Retinal pigment epithelial cell (primary cell): Measurements from ENCODE around the gene AKR1B15.

ENCODE experiments used
- DNase-seq: peaks from one replicate; pipeline ENCODE4 v3.0.0-alpha.2; 2010; ENCODE audit warnings: low read depth
- H3K4me3 ChIP-seq: 2 replicates; pipeline ENCODE4 v1.5.1; 2011; ENCODE audit warnings: mild to moderate bottlenecking, low read length, control low read depth, moderate library complexity
- CTCF ChIP-seq: conservative IDR thresholded peaks from 2 replicates; pipeline ENCODE4 v1.5.1; 2011; ENCODE audit warnings: low read depth, low read length, control low read depth, inconsistent platforms

Gene AKR1B15

DNA sequence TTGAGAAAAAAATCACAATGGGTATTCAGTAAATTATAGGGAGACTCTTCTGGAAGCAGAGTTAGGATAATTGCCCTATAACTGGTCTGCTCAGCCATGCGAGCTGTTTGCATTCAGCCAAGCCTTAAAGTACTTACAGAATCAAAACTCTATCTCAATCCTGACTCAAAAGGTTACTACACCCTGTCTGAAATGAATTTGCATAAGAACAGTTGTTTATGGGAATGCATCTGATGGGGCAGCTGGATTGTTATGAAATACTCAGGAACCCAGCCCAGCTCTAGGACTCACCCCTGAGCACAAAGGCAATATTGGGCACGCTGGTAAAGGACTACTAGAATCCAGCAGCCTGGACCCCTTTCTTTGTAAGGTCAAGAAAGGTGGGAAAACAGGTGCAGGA, 38.8 kb downstream of the AKR1B15 start:
- no peak for TF ChIP-seq CTCF
- H3K4me3 ChIP-seq: no peak overlapping the region
- no peak for DNase-seq

GRCh38 chr7:134589491-134589941, 40.6 kb downstream of the AKR1B15 start:
- DNase-seq: no peak
- H3K4me3 ChIP-seq: no peak overlapping the region
- TF ChIP-seq CTCF: no peak

DNA sequence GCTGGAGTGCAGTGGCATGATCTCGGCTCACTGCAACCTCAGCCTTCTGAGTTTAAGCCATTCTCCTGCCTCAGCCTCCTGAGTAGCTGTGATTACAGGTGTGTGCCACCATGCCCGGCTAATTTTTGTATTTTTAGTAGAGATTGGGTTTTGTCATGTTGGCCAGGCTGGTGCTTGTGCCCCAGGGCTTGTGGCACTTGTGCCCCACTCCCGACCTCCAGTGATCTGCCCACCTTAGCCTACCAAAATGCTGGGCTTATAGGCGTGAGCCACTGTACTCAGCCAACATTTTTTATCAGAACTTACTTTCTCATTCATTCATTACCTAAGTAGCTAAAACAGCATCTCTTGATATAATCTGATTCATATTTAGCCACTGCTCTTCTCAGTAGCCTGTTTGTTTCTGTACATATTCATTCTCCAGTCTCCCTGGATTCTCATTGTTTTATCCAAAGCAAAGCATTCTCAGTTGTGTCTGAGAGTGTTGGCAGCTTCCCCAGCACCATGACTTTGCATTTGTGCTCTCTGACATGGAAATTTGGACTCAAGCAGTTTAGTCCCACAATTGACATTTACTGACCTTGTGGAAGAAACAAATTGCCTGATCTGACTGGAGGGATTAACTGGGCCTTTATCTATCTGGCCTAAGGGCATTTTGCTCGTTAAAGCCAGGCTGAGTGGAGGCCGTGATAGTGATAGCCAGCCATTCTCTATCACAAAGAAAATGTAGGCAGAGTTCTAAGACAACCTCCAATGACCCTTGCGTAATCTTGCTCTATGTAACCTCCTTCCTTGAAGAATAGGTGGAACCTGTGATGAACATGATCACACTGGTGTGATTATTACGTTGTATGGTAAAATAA, 44.9 kb downstream of the AKR1B15 start:
- TF ChIP-seq CTCF: no peak
- peak; percentile 80 for DNase-seq
- no peak overlapping the region for H3K4me3 ChIP-seq

DNA sequence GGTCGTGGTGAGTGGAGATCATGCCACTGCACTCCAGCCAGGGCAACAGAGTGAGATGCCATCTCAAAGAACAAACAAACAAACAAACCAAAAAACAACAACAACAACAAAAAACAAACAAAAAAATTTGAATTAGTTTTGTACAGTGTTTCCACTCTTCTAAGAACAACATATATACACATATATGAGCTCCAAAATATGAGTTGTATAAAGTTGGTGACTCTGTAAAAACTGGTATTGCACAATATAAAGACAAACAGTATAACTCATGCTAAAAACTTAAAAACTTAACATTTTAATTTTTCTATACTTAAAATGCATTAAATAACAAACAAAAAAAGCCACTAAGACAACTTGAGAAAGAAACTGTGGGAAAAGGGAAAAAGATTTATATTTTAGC, 46.0 kb downstream of the AKR1B15 start:
- DNase-seq: no peak
- no peak overlapping the region for H3K4me3 ChIP-seq
- TF ChIP-seq CTCF: no peak

GRCh38 chr7:134599371-134599770, 50.5 kb downstream of the AKR1B15 start:
- no peak for TF ChIP-seq CTCF
- H3K4me3 ChIP-seq: no peak overlapping the region
- DNase-seq: no peak

- no peak for DNase-seq
- no peak overlapping the region for H3K4me3 ChIP-seq
- TF ChIP-seq CTCF: no peak
These were observed 52.5 kb downstream of the AKR1B15 start for GRCh38 chr7:134601459-134601858.

DNA sequence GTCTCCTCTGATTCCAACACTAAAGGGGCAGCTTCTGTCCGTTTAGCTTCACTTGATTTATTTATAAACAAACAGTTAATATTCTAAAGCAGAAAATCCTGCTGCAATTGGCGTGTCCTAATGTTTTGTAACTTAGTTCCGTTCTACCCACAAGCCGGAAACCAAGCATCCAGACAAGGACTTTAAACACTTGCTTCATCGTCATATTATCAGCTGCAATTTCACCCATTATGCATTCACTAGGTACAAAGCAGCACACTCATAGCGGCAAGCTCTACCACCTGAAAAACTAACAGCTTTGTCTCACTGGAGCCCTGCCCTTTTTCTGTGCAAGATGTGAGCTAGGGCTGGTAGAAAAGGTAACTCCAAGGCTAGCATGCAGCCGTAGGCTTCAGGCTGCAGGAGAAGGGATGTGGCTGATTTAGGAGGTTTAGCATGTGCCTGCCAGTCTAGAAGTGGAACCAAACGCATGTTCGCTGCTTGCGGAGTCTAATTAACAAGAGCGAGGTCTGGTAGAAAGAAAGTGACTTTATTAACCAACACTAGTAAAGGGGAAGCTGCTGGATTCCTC, 54.1 kb downstream of the AKR1B15 start:
- TF ChIP-seq CTCF: no peak
- no peak overlapping the region for H3K4me3 ChIP-seq
- DNase-seq: no peak
